ENCODE measurements around the gene NDP.

- no peak for TF ChIP-seq CTCF (IDR thresholded peaks at IDR 0.05)
- no peak for TF ChIP-seq POLR2A (IDR thresholded peaks at IDR 0.05)
These were observed 46.7 kb upstream of the NDP start for GRCh38 chrX:44019911-44020310.
